GM21576 (cell line): ENCODE results near the gene TBC1D1.

Experiments
- ATAC-seq: cut with Tn5 transposase; IDR thresholded peaks from one replicate; pipeline ENCODE4 v1.9.1; 2021; ENCODE audit warnings: mild to moderate bottlenecking, moderate library complexity; ENCODE audit not compliant: unreplicated experiment

Gene TBC1D1

GRCh38 chr4:38044060-38044459, 153.2 kb downstream of the TBC1D1 start:
- ATAC-seq, result no peak

- no peak for ATAC-seq
Measured at GRCh38 chr4:38045289-38045988, 154.6 kb downstream of the TBC1D1 start.

- no peak for ATAC-seq
Measured at GRCh38 chr4:38046727-38047489, 156.0 kb downstream of the TBC1D1 start.

- no peak for ATAC-seq
Measured at GRCh38 chr4:38049545-38050170, 158.8 kb downstream of the TBC1D1 start.

- ATAC-seq, result no peak
Measured at GRCh38 chr4:38050560-38051350, 159.9 kb downstream of the TBC1D1 start.

GRCh38 chr4:38055566-38055965, 164.7 kb downstream of the TBC1D1 start:
- no peak for ATAC-seq

GRCh38 chr4:38056011-38056685, 165.3 kb downstream of the TBC1D1 start:
- no peak for ATAC-seq

- no peak for ATAC-seq
Measured at GRCh38 chr4:38058151-38058550, 167.3 kb downstream of the TBC1D1 start.

- ATAC-seq, result no peak
Measured at GRCh38 chr4:38060829-38061431, 170.0 kb downstream of the TBC1D1 start.

- ATAC-seq, result no peak
Measured at GRCh38 chr4:38062088-38062775, 171.3 kb downstream of the TBC1D1 start.

- ATAC-seq, result no peak
Measured at GRCh38 chr4:38062776-38063097, 171.9 kb downstream of the TBC1D1 start.

GRCh38 chr4:38065176-38065575, 174.3 kb downstream of the TBC1D1 start:
- no peak for ATAC-seq

- ATAC-seq, result no peak
Measured at GRCh38 chr4:38065900-38066299, 175.0 kb downstream of the TBC1D1 start.

- no peak for ATAC-seq
Measured at GRCh38 chr4:38067499-38067898, 176.6 kb downstream of the TBC1D1 start.

- ATAC-seq, result no peak
Measured at GRCh38 chr4:38068107-38068506, 177.2 kb downstream of the TBC1D1 start.

GRCh38 chr4:38069271-38069760, 178.4 kb downstream of the TBC1D1 start:
- no peak for ATAC-seq

- ATAC-seq, result peak; percentile 27
Measured at GRCh38 chr4:38071801-38072431, 181.0 kb downstream of the TBC1D1 start.

GRCh38 chr4:38072578-38072977, 181.7 kb downstream of the TBC1D1 start:
- no peak for ATAC-seq

GRCh38 chr4:38073596-38074234, 182.8 kb downstream of the TBC1D1 start:
- no peak for ATAC-seq
